Astrocyte (in vitro differentiated cells and primary cell): Measurements from ENCODE around the gene PCNX4.

Experiments used
- CTCF ChIP-seq: IDR thresholded peaks from 2 replicates; pipeline ENCODE4 v1.5.1; 2011; ENCODE audit warnings: low read depth, mild to moderate bottlenecking, inconsistent platforms, low read length, moderate library complexity; ENCODE audit not compliant: insufficient read depth
- EZH2 ChIP-seq: IDR thresholded peaks from 2 replicates; pipeline ENCODE4 v1.6.1; 2012; ENCODE audit warnings: mild to moderate bottlenecking, low read length, inconsistent platforms; ENCODE audit not compliant: insufficient read depth

- no peak for TF ChIP-seq CTCF
- no peak for TF ChIP-seq EZH2
These were observed 79.2 kb downstream of the PCNX4 start for GRCh38 chr14:60170948-60171347.
